VCaP (cell line): ENCODE measurements around the gene WWC2.

ENCODE experiments used
- H3K27ac ChIP-seq: fragments of 450-650 bp; 2 replicates; pipeline ENCODE4 v1.5.1; 2017
- CTCF ChIP-seq: fragments of 450-650 bp; conservative IDR thresholded peaks from 2 replicates; pipeline ENCODE4 v1.5.1; 2017; ENCODE audit warnings: mild to moderate bottlenecking, moderate library complexity

The WWC2 gene

GRCh38 chr4:183098723-183099536 is at the start of gene WWC2:
Gene WWC2 (plus strand): TSS chr4:183099257. CDS start chr4:183099492, 235 bp downstream.
- TF ChIP-seq CTCF: no peak
- H3K27ac ChIP-seq: peak within 1 kb of the TSS; percentile 58; the same call in 1 of the 2 replicates

- H3K27ac ChIP-seq: no peak overlapping the region
These were observed 45.4 kb upstream of the WWC2 start for GRCh38 chr4:183053681-183054080.

DNA sequence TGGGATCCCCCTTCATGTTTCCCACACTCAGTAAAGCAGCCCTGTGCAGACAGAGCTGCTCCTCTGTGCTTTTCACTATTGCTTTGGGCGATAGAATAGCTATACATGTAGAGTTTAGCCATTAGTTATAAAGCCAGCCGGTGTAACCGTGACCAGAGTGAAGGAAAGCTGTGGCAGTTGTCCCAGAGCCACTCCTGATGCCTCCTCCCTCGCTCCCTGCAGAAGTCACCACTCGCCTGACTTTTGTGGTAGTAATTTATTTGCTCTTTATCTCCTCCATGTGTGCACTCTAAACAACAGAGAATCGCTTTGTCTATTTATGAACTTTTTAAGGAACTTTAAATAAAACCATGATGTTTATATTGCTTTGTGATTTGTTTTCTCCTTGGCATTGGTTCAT is 41.8 kb upstream of the WWC2 start:
- TF ChIP-seq CTCF: no peak
- peak overlapping the region; percentile 1; the same call in 1 of the 2 replicates for H3K27ac ChIP-seq

More at GRCh38 chr4:183053681-183054080, 45.4 kb upstream of the WWC2 start:
- TF ChIP-seq CTCF: no peak

GRCh38 chr4:183059797-183060196 is 39.3 kb upstream of the WWC2 start:
- no peak overlapping the region for H3K27ac ChIP-seq
- no peak for TF ChIP-seq CTCF

DNA sequence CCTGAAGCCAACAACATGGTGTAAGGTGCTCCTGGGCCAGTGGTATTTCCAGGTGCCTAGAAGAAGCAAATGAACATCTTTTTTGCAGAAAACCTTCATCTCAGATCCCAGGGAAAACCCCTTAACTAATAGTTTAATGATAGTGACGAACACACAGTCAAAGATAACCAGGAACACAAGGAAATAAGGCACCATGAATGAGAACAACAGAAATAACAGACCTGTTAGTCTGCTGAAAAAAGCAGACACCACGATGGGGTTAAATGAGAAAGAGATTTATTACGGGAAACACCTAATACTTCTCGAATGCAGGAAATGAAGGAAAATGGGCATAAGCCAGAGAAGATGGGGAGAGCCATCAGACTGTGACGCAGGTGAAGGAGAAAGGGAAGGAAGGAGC is 30.6 kb upstream of the WWC2 start:
- no peak for TF ChIP-seq CTCF

DNA sequence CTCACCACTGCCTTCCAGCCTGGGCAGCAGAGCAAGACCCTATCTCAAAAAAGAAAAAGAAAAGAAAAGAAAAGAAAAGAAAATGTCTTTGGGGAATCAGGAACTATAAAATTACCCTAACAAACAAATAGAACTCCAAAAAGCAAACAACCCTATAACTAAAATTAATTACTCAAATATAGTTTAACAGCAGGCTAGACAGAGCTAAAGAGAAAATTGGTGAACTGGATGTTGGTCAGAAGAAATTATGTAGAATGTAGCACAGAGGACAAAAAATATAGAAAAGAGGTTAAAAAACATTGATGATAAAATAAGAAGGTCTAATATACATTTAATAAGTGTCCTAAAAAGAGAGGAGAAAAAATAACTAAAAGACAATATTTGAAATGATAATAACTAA is 27.8 kb upstream of the WWC2 start:
- H3K27ac ChIP-seq: no peak overlapping the region
- TF ChIP-seq CTCF: no peak

More for the DNA sequence above, 30.6 kb upstream of the WWC2 start:
- no peak overlapping the region for H3K27ac ChIP-seq

DNA sequence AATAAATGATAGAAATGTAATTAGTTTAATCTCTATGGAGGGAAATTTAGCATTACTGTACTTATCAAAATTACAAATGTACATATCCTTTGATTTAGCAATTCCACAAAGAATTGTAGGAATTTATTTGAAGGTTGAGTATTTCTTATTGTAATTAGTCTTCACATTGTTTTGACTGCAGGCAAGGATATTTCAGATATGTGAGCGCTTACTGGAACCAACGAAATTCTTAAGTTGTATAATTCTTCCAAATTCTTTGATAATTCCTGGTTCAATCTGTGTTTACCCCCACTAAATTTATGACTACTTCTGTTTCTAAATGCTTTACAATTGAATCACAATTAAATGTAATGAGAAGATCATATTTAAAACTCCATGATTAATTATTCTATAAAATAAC is 26.9 kb upstream of the WWC2 start:
- no peak overlapping the region for H3K27ac ChIP-seq
- no peak for TF ChIP-seq CTCF
